GM08714 (cell line): ENCODE results near the gene ETV4.

Experiments used
- H3K4me3 ChIP-seq: fragments of 200-500 bp; sonication (Bioruptor generic); 2 replicates; pipeline ENCODE4 v1.5.1; 2014; ENCODE audit warnings: mild to moderate bottlenecking, low read length, inconsistent platforms
- ZNF274 ChIP-seq: IDR thresholded peaks from 2 replicates; pipeline ENCODE4 v1.6.1; 2012; ENCODE audit warnings: mild to moderate bottlenecking, low read depth, low read length

The ETV4 gene

GRCh38 chr17:43543771-43544575, 2.2 kb downstream of the ETV4 start:
- no peak for TF ChIP-seq ZNF274
- H3K4me3 ChIP-seq, result no peak overlapping the region

DNA sequence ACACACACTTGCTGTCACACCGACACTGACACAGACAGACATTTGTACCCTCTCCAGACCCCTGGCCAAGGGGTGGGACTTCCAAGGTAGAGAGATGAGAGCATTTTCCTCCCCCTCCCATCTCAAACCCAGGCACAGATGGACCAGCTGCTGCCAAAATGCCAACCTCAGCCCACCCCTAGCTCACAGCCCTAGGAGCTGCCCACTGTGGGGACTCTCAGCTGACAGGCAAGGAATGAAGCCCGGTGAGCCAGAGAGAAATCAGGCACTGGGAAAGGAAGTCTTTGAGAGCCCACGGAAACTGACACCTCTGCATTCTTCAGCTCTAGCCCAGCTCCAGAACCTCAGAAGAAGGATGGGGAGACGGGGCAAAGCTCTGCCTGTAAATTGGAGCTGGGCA, 2.8 kb downstream of the ETV4 start:
- H3K4me3 ChIP-seq, result no peak overlapping the region
- TF ChIP-seq ZNF274, result no peak

- no peak overlapping the region for H3K4me3 ChIP-seq
- no peak for TF ChIP-seq ZNF274
Measured at GRCh38 chr17:43542859-43543258, 3.3 kb downstream of the ETV4 start.

DNA sequence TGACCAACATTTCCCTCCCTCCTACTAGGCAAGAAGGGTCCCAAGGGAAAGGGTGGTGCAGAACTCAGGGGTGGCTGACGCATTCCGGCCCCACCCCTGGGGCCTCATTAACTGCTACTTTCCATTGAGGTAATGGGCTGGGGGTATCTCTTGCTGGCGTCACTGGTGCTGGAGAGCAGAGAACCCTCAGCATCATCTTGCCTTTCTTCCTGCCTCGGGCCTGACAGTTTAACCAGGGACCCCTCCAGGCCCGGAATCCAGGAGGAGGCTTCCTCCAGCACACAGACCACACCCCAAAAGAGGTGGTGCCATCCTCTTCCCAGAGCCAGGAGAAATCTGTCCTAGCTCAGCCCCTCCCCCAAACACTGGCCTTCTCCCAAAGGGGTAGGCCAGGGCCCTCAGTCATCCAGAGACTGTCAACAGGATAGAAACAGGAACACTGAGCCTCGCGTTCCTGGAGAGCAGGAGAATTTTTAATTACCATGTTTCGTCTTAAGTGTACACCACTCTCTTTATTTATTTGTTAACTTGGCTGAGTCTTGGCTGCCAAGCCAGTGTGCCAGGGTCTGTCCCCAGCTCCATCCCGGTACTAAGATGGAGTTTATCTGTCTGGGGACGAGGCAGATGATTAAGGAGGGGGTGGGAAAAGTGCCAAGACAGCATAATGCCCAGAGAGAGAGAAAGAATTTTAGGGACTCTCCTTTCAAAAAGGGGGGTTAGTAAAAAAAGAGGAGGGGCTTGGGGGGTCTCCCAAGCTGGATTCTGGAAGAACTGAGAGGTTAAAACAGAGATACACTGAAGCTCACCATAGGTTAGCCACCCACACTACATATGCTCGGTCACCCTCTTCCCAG, 5.1 kb downstream of the ETV4 start:
- no peak for TF ChIP-seq ZNF274
- no peak overlapping the region for H3K4me3 ChIP-seq

DNA sequence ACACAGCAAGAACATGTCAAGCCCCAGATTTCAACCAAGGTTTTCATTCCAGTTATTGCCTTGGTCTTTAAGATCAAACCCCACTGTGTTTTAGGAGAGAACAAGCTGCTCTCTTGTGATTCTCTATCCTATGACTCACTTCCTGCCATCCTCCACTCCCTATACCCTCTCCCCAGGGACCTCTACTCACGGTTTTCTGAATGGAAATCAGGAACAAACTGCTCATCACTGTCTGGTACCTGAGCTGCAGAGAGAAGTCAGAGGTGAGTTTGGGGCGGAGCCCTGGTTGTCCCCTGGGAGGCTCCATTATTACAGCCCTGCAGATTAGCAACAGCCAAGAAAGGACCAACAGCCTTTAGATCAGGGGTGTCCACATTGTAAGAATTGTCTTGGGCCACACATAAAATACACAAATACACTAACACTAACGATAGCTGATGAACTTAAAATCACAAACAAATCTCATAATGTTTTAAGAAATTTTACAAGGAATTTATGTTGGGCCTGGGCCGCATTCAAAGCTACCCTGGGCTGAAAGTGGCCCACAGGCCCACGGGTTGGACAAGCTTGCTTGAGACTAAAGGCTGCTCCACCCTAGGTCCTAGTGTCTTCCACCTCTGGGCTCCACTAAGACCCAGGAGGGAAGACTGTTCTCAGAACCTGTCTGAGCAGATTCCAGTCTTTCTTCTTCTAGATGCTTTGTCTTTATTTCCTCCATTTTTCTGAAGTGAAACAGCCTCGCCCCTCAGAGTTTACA, 9.7 kb downstream of the ETV4 start:
- no peak for TF ChIP-seq ZNF274
- no peak overlapping the region for H3K4me3 ChIP-seq

DNA sequence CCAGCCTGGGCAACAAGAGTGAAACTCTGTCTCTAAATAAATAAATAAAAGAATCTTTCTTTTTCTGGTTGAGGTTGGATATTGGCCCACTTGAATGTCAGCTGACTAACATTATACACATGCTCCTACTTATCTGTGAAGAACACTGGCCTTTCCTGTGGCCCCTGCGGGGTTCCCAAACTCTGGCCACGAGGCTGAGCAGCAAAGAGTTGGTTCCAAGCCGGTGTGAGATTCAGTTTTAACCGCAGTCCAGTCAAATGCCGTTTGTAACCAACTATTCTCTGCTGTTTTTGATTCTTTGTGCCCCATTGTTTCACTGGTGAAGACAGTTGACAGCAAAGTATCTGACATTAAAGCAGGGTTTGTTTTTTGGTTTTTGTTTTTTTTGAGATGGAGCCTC, 11.2 kb downstream of the ETV4 start:
- no peak for TF ChIP-seq ZNF274
- H3K4me3 ChIP-seq, result no peak overlapping the region

- no peak overlapping the region for H3K4me3 ChIP-seq
- no peak for TF ChIP-seq ZNF274
Measured at GRCh38 chr17:43533699-43534098, 12.4 kb downstream of the ETV4 start.

- no peak for TF ChIP-seq ZNF274
- H3K4me3 ChIP-seq, result no peak overlapping the region
Measured at GRCh38 chr17:43532581-43532980, 13.6 kb downstream of the ETV4 start.

GRCh38 chr17:43531955-43532354, 14.2 kb downstream of the ETV4 start:
- TF ChIP-seq ZNF274, result no peak
- no peak overlapping the region for H3K4me3 ChIP-seq

DNA sequence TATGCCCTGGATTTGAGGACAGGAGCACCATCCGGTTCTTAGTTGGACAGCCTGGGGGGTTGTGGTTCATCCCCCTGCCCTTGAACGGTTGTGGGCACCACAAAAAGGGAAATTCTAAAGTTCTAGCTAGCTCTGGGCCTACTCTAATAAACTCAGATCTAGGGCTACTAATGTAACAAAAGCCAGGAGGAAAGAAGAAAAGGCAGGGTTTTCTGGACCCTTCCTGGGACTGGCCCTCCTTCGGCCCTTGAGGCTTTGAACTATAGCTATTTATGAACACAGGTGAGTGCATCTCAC, 15.1 kb downstream of the ETV4 start:
- TF ChIP-seq ZNF274, result no peak

GRCh38 chr17:43530288-43531081, 15.7 kb downstream of the ETV4 start:
- no peak overlapping the region for H3K4me3 ChIP-seq
- TF ChIP-seq ZNF274, result no peak

More for the DNA sequence above, 15.1 kb downstream of the ETV4 start:
- H3K4me3 ChIP-seq, result no peak overlapping the region

GRCh38 chr17:43529947-43530287, 16.2 kb downstream of the ETV4 start:
- H3K4me3 ChIP-seq, result no peak overlapping the region

DNA sequence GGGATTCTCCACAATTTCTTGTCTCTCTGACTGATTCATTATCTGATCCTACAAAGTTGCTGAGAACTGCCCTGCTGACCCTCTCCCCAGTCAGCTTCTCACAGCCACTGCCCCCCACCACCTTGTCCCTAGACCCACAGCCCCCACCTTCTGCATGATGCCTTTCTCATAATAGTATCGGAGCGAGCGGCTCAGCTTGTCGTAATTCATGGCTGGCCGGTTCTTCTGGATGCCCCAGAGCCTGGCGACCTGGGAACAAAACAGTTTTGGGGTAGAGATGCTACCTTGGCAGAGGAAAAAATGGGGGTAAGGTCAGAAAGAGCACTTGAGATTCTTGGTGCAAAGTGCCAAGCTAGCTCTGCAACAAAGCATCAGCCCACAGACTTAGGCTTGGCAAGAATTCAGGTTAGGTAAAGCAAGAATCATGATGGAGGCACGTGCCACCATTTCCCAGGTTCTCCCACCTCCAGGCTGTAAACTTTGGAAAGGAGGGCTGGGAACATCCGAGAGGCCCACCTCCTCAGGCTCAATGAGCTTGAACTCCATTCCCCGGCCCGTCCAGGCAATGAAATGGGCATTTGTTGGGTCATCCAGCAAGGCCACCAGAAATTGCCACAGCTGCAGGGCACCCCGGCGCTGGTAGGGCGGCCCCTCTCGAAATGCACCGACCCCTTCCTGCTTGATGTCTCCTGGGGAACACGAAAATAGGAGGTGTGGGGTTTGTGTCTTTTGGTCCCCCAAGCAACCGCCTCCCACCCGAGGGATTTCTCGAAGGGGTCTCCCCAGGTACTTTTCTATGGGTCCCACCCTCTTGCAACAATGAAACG, 16.9 kb downstream of the ETV4 start:
- no peak overlapping the region for H3K4me3 ChIP-seq
- no peak for TF ChIP-seq ZNF274

More at GRCh38 chr17:43529947-43530287, 16.2 kb downstream of the ETV4 start:
- no peak for TF ChIP-seq ZNF274
